HEK293T (cell line): ENCODE results near the gene CLMP.
"Not testable (repeated sequence)": the region's sequence is repeated elsewhere in the genome, so short reads cannot be mapped to it uniquely, and the experiment has no call there.

Experiments used
- CTCF ChIA-PET: fragments of 350-600 bp; formaldehyde crosslinking; extraction: SDS; loops from one replicate; lab custom pipeline; 2021; ENCODE audit warnings: antibody characterized with exemption, inconsistent platforms; lab: Yijun Ruan, JAX
- POLR2A ChIA-PET: fragments of 350-600 bp; formaldehyde crosslinking; extraction: SDS; loops from one replicate; lab custom pipeline; 2020; ENCODE audit warnings: antibody characterized with exemption, inconsistent platforms; lab: Yijun Ruan, JAX
- DNase-seq: peaks from one replicate; pipeline ENCODE4 v3.0.0; 2012; ENCODE audit warnings: mixed read lengths; ENCODE audit errors: extremely low spot score
- ARNT ChIP-seq: fragments of 450-650 bp; IDR thresholded peaks from 2 replicates; pipeline ENCODE4 v1.6.1; 2017; ENCODE audit warnings: mild to moderate bottlenecking
- BHLHE40 ChIP-seq: fragments of 450-650 bp; IDR thresholded peaks from 2 replicates; pipeline ENCODE4 v1.6.1; 2016; ENCODE audit warnings: mild to moderate bottlenecking, moderate library complexity, borderline replicate concordance
- CTBP1 ChIP-seq: fragments of 450-650 bp; IDR thresholded peaks from 2 replicates; pipeline ENCODE4 v1.6.1; 2016; ENCODE audit warnings: borderline replicate concordance
- ELF4 ChIP-seq: fragments of 450-650 bp; IDR thresholded peaks from 2 replicates; pipeline ENCODE4 v1.6.1; 2017; ENCODE audit warnings: antibody characterized with exemption
- FOXA1 ChIP-seq: fragments of 450-650 bp; IDR thresholded peaks from 2 replicates; pipeline ENCODE4 v1.6.1; 2016; ENCODE audit warnings: mild to moderate bottlenecking
- FOXK2 ChIP-seq: fragments of 450-650 bp; IDR thresholded peaks from 2 replicates; pipeline ENCODE4 v1.6.1; 2016; ENCODE audit warnings: mild to moderate bottlenecking
- FOXM1 ChIP-seq: fragments of 450-650 bp; IDR thresholded peaks from 2 replicates; pipeline ENCODE4 v1.6.1; 2017; ENCODE audit warnings: mild to moderate bottlenecking, borderline replicate concordance
- HDGF ChIP-seq: fragments of 450-650 bp; IDR thresholded peaks from 2 replicates; pipeline ENCODE4 v1.6.1; 2017; ENCODE audit warnings: antibody characterized with exemption, borderline replicate concordance
- L3MBTL2 ChIP-seq: fragments of 450-650 bp; conservative IDR thresholded peaks from 2 replicates; pipeline ENCODE4 v1.6.1; 2016; ENCODE audit warnings: mild to moderate bottlenecking
- LEF1 ChIP-seq: fragments of 450-650 bp; IDR thresholded peaks from 2 replicates; pipeline ENCODE4 v1.6.1; 2017; ENCODE audit warnings: mild to moderate bottlenecking, borderline replicate concordance
- NFRKB ChIP-seq: fragments of 450-650 bp; IDR thresholded peaks from 2 replicates; pipeline ENCODE4 v1.6.1; 2016; ENCODE audit warnings: mild to moderate bottlenecking, moderate library complexity
- PKNOX1 ChIP-seq: fragments of 450-650 bp; IDR thresholded peaks from 2 replicates; pipeline ENCODE4 v1.6.1; 2016
- SP1 ChIP-seq: fragments of 450-650 bp; IDR thresholded peaks from 2 replicates; pipeline ENCODE4 v1.6.1; 2017
- SUZ12 ChIP-seq: fragments of 450-650 bp; IDR thresholded peaks from 2 replicates; pipeline ENCODE4 v1.6.1; 2016; ENCODE audit warnings: mild to moderate bottlenecking
- TARDBP ChIP-seq: fragments of 450-650 bp; IDR thresholded peaks from 2 replicates; pipeline ENCODE4 v1.6.1; 2016
- ZNF384 ChIP-seq: fragments of 450-650 bp; IDR thresholded peaks from 2 replicates; pipeline ENCODE4 v1.6.1; 2016

Gene CLMP

GRCh38 chr11:123212406-123212805 lies 17.4 kb upstream of the CLMP start:
- ChIA-PET CTCF (interaction anchor here (0.6 kb wide), 1 partner anchor 306 kb away, joined by 5 read pairs; no protein-coding TSS in a partner anchor), POLR2A (interaction anchor here (1.6 kb wide), 1 partner anchor 10 kb away, joined by 4 read pairs; no protein-coding TSS in a partner anchor)
- no peak for DNase-seq
- TF ChIP-seq FOXK2 (no peak), ARNT (no peak), NFRKB (no peak), PKNOX1 (no peak), ZNF384 (no peak), CTBP1 (no peak)

- no peak for DNase-seq
- TF ChIP-seq LEF1 (no peak), PKNOX1 (no peak), CTBP1 (no peak), NFRKB (no peak), SP1 (no peak), FOXA1 (no peak), FOXK2 (no peak)
- POLR2A ChIA-PET: interaction anchor here (1.6 kb wide), 1 partner anchor 9 kb away, joined by 4 read pairs; no protein-coding TSS in a partner anchor
- CTCF ChIA-PET: interaction anchor here (0.6 kb wide), 1 partner anchor 307 kb away, joined by 5 read pairs; no protein-coding TSS in a partner anchor
These were observed 16.9 kb upstream of the CLMP start for GRCh38 chr11:123211981-123212380.

GRCh38 chr11:123211149-123211852 lies 16.3 kb upstream of the CLMP start:
- no peak for DNase-seq
- TF ChIP-seq ARNT (no peak), FOXA1 (no peak), BHLHE40 (no peak), FOXM1 (no peak), LEF1 (no peak), PKNOX1 (no peak)

GRCh38 chr11:123209591-123209990 lies 14.5 kb upstream of the CLMP start:
- DNase-seq: no peak
- ChIA-PET CTCF (interaction anchor here (0.7 kb wide), 1 partner anchor 26 kb away, joined by 3 read pairs; no protein-coding TSS in a partner anchor), POLR2A (interaction anchor here (0.7 kb wide), 1 partner anchor 178 kb away, joined by 3 read pairs; no protein-coding TSS in a partner anchor)
- TF ChIP-seq BHLHE40: no peak
- TF ChIP-seq SP1: no peak
- TF ChIP-seq LEF1: no peak
- no peak for TF ChIP-seq HDGF
- TF ChIP-seq ZNF384: no peak
- no peak for TF ChIP-seq CTBP1
- no peak for TF ChIP-seq ELF4
- TF ChIP-seq NFRKB: no peak

More at GRCh38 chr11:123211149-123211852, 16.3 kb upstream of the CLMP start:
- ChIA-PET CTCF (no interaction called here), POLR2A (interaction anchor here (1.6 kb wide), 1 partner anchor 9 kb away, joined by 4 read pairs; no protein-coding TSS in a partner anchor)

GRCh38 chr11:123206791-123207434 lies 11.9 kb upstream of the CLMP start:
- no peak for DNase-seq
- TF ChIP-seq SUZ12 (no peak), LEF1 (no peak), FOXA1 (no peak), SP1 (no peak), BHLHE40 (no peak), L3MBTL2 (no peak), ELF4 (no peak), PKNOX1 (no peak), FOXK2 (no peak), HDGF (no peak), TARDBP (no peak), NFRKB (no peak), CTBP1 (no peak), ARNT (no peak), ZNF384 (no peak), FOXM1 (no peak)
- ChIA-PET POLR2A (no interaction called here), CTCF (no interaction called here)

GRCh38 chr11:123206055-123206454 lies 11.0 kb upstream of the CLMP start:
- DNase-seq, CTCF ChIA-PET, POLR2A ChIA-PET: not testable (repeated sequence)
